ENCODE measurements around the gene FGF21.
A peak's percentile ranks its signal among the peaks of the same experiment; 100 is the strongest.

FGF21 gene

GRCh38 chr19:48804496-48804895 is 49.2 kb downstream of the FGF21 start:
- Histone ChIP-seq H3K27ac (no peak overlapping the region), H3K4me3 (no peak overlapping the region)

GRCh38 chr19:48805452-48805851 is 50.1 kb downstream of the FGF21 start:
- no peak overlapping the region for H3K27ac ChIP-seq

GRCh38 chr19:48806518-48806817 is 51.1 kb downstream of the FGF21 start:
- Histone ChIP-seq H3K27ac (no peak overlapping the region), H3K4me3 (no peak overlapping the region)

More at GRCh38 chr19:48805452-48805851, 50.1 kb downstream of the FGF21 start:
- H3K4me3 ChIP-seq = no peak overlapping the region

GRCh38 chr19:48806818-48807589 is 51.7 kb downstream of the FGF21 start:
- Histone ChIP-seq H3K4me3 (no peak overlapping the region), H3K27ac (peak overlapping the region in 2 of 21 experiments; percentile 14 to 44)

- H3K27ac ChIP-seq = no peak overlapping the region
Observed at GRCh38 chr19:48807590-48808308, 52.4 kb downstream of the FGF21 start.

More at GRCh38 chr19:48807590-48808308, 52.4 kb downstream of the FGF21 start:
- H3K4me3 ChIP-seq = no peak overlapping the region
